PC-9 (cell line): ENCODE data around the gene WNK2.
"Not testable (repeated sequence)": the region's sequence is repeated elsewhere in the genome, so short reads cannot be mapped to it uniquely, and the experiment has no call there.

Experiments used
- EZH2 ChIP-seq: fragments of 200-600 bp; sonication (generic); IDR thresholded peaks from 2 replicates; pipeline ENCODE4 v1.8.0; 2017; ENCODE audit warnings: antibody characterized with exemption, low read depth
- TF ChIP-seq, protein P1 (sequence below): fragments of 200-600 bp; sonication (generic); conservative IDR thresholded peaks from 2 replicates; pipeline ENCODE4 v1.6.1; 2017; ENCODE audit warnings: mixed run types, antibody characterized with exemption, mild to moderate bottlenecking, moderate library complexity

DNA sequence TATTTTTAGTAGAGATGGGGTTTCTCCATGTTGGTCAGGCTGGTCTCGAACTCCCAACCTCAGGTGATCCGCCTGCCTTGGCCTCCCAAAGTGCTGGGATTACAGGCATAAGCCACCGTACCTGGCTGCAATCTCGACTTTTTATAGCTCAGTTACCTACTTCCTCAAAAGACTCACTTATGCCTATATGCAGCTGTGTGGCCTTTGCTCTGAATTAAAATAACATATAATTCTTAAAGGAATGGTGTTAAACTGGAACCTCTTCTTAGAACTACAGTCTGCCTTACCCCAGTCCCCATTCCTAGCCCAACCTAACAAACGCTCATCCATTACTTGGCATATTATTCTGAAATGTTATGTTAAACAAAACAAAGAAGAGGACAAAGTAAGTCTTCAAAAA, 157.9 kb downstream of the WNK2 start:
- TF ChIP-seq, protein P1, sequence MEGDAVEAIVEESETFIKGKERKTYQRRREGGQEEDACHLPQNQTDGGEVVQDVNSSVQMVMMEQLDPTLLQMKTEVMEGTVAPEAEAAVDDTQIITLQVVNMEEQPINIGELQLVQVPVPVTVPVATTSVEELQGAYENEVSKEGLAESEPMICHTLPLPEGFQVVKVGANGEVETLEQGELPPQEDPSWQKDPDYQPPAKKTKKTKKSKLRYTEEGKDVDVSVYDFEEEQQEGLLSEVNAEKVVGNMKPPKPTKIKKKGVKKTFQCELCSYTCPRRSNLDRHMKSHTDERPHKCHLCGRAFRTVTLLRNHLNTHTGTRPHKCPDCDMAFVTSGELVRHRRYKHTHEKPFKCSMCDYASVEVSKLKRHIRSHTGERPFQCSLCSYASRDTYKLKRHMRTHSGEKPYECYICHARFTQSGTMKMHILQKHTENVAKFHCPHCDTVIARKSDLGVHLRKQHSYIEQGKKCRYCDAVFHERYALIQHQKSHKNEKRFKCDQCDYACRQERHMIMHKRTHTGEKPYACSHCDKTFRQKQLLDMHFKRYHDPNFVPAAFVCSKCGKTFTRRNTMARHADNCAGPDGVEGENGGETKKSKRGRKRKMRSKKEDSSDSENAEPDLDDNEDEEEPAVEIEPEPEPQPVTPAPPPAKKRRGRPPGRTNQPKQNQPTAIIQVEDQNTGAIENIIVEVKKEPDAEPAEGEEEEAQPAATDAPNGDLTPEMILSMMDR, result not testable (repeated sequence)
- TF ChIP-seq EZH2, result not testable (repeated sequence)
